ENCODE data around the gene ZNF275. TPM values are rescaled to one million over a fixed set of nuclear protein-coding genes. Genes with fewer than 3 reads are reported as not detected.

Gene ZNF275
- total RNA-seq, 4 donors from 2014 or later, result 4.6 to 7.6 (median 5.0) TPM

GRCh38 chrX:153338836-153339235 is 4.9 kb downstream of the ZNF275 start:
- TF ChIP-seq POLR2A (IDR thresholded peaks at IDR 0.05), result no peak
- no peak for TF ChIP-seq CTCF (IDR thresholded peaks at IDR 0.05 in 4 of 5, conservative IDR thresholded peaks at IDR 0.05 in 1 of 5)
- Histone ChIP-seq H3K4me3 (no peak overlapping the region), H3K9me3 (no peaks in the 10 kb centered on the region), H3K36me3 (no peaks in the 10 kb centered on the region), H3K27ac (no peak overlapping the region), H3K4me1 (peaks cover 0 to 4% of the 10 kb centered on the region in 2 donors), H3K27me3 (no peaks in the 10 kb centered on the region)
- in situ Hi-C loops (cut with MboI; ENCODE audit: low sequenced_read_pairs in 4 of 4), result loop anchor here in 1 of 4 donors (25.0 kb wide), 1 partner anchor 377 kb away; no protein-coding TSS in a partner anchor
- intact Hi-C loops (cut with DNase I; ENCODE audit: low total_unique reads), result no loop called here
- ATAC-seq (no peak), DNase-seq (no peak)

- no peak for TF ChIP-seq POLR2A (IDR thresholded peaks at IDR 0.05)
- TF ChIP-seq CTCF (IDR thresholded peaks at IDR 0.05 in 4 of 5, conservative IDR thresholded peaks at IDR 0.05 in 1 of 5), result no peak
- Histone ChIP-seq H3K36me3 (no peaks in the 10 kb centered on the region), H3K27me3 (no peaks in the 10 kb centered on the region), H3K27ac (no peak overlapping the region), H3K9me3 (no peaks in the 10 kb centered on the region), H3K4me3 (no peak overlapping the region), H3K4me1 (peaks cover 0 to 4% of the 10 kb centered on the region in 2 donors)
- intact Hi-C loops (cut with DNase I; ENCODE audit: low total_unique reads), result no loop called here
- in situ Hi-C loops (cut with MboI; ENCODE audit: low sequenced_read_pairs in 4 of 4), result loop anchor here in 1 of 4 donors (25.0 kb wide), 1 partner anchor 377 kb away; no protein-coding TSS in a partner anchor
- ATAC-seq (no peak), DNase-seq (no peak)
These were observed 5.7 kb downstream of the ZNF275 start for GRCh38 chrX:153339662-153340061.

GRCh38 chrX:153340111-153340510 is 6.2 kb downstream of the ZNF275 start:
- intact Hi-C loops (cut with DNase I; ENCODE audit: low total_unique reads), result no loop called here
- no peaks in the 10 kb centered on the region for H3K27me3 ChIP-seq
- no peak for DNase-seq

GRCh38 chrX:153342762-153343558 is 9.0 kb downstream of the ZNF275 start:
- DNase-seq, result no peak
- Histone ChIP-seq H3K4me3 (no peak overlapping the region), H3K27me3 (no peaks in the 10 kb centered on the region), H3K36me3 (peaks cover 0 to 10% of the 10 kb centered on the region in 2 donors), H3K4me1 (no peaks in the 10 kb centered on the region), H3K27ac (no peak overlapping the region), H3K9me3 (no peaks in the 10 kb centered on the region)
- in situ Hi-C loops (cut with MboI; ENCODE audit: low sequenced_read_pairs in 4 of 4), result loop anchor here in 1 of 4 donors (25.0 kb wide), 1 partner anchor 381 kb away; no protein-coding TSS in a partner anchor
- ATAC-seq, result no peak
- intact Hi-C loops (cut with DNase I; ENCODE audit: low total_unique reads), result no loop called here
- TF ChIP-seq CTCF (IDR thresholded peaks at IDR 0.05 in 4 of 5, conservative IDR thresholded peaks at IDR 0.05 in 1 of 5) (no peak), POLR2A (IDR thresholded peaks at IDR 0.05) (no peak)

More at GRCh38 chrX:153340111-153340510, 6.2 kb downstream of the ZNF275 start:
- no peak for ATAC-seq
- in situ Hi-C loops (cut with MboI; ENCODE audit: low sequenced_read_pairs in 4 of 4), result loop anchor here in 1 of 4 donors (25.0 kb wide), 1 partner anchor 378 kb away; no protein-coding TSS in a partner anchor
- H3K4me1 ChIP-seq, result peaks cover 0 to 3% of the 10 kb centered on the region in 2 donors
- no peak for TF ChIP-seq POLR2A (IDR thresholded peaks at IDR 0.05)
- no peak for TF ChIP-seq CTCF (IDR thresholded peaks at IDR 0.05 in 4 of 5, conservative IDR thresholded peaks at IDR 0.05 in 1 of 5)
- H3K27ac ChIP-seq, result no peak overlapping the region
- H3K9me3 ChIP-seq, result no peaks in the 10 kb centered on the region
- no peak overlapping the region for H3K4me3 ChIP-seq
- no peaks in the 10 kb centered on the region for H3K36me3 ChIP-seq
